SK-N-SH (cell line): ENCODE results near the gene TRIM14.

Source experiments
- GABPA ChIP-seq: IDR thresholded peaks from 2 replicates; pipeline ENCODE4 v1.4.0; 2012; ENCODE audit warnings: low read depth, mild to moderate bottlenecking
- MXI1 ChIP-seq: IDR thresholded peaks from 2 replicates; pipeline ENCODE4 v1.6.1; 2012; ENCODE audit warnings: mild to moderate bottlenecking, low read depth, low read length, improper control_type of control experiment
- RCOR1 ChIP-seq: fragments of 150-350 bp; IDR thresholded peaks from 2 replicates; pipeline ENCODE4 v1.6.1; 2017; ENCODE audit warnings: antibody characterized with exemption, low read length
- RXRA ChIP-seq: IDR thresholded peaks from 2 replicates; pipeline ENCODE4 v1.4.0; 2012; ENCODE audit warnings: low read depth, mild to moderate bottlenecking, borderline replicate concordance
- SIN3A ChIP-seq: IDR thresholded peaks from 2 replicates; pipeline ENCODE4 v1.6.1; 2012; ENCODE audit warnings: low read depth, mild to moderate bottlenecking, low read length, moderate library complexity, borderline replicate concordance
- YY1 ChIP-seq: IDR thresholded peaks from 2 replicates; pipeline ENCODE4 v1.4.0; 2012; ENCODE audit warnings: low read depth, mild to moderate bottlenecking
- TF ChIP-seq, protein P1 (sequence below): fragments of 200-600 bp; sonication (generic); IDR thresholded peaks from 2 replicates; pipeline ENCODE4 v1.6.1; 2017; ENCODE audit warnings: antibody characterized with exemption, mild to moderate bottlenecking, moderate library complexity
- TF ChIP-seq, protein P2 (sequence below): IDR thresholded peaks from 2 replicates; pipeline ENCODE4 v1.4.0; 2012; ENCODE audit warnings: low read depth
- TF ChIP-seq, protein P3 (sequence below): IDR thresholded peaks from 2 replicates; pipeline ENCODE4 v1.4.0; 2012; ENCODE audit warnings: low read depth, borderline replicate concordance

DNA sequence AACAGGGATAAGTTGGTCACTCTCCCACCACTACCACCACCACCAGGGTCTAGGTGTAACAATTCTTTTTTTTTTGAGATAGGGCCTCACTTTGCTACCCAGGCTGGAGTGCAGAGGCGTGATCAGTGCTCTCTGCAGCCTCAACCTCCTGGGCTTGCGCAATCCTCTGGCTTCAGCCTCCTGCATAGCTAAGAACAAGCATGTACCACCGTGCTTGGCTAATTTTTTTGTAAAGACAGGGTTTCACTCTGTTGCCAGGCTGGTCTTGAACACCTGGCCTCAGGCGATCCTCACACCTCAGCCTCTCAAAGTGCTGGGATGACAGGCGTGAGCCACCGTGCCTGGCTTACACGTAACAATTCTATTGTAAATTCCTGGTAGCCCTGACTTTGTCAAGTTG, 45.9 kb upstream of the TRIM14 start:
- TF ChIP-seq, protein P1, sequence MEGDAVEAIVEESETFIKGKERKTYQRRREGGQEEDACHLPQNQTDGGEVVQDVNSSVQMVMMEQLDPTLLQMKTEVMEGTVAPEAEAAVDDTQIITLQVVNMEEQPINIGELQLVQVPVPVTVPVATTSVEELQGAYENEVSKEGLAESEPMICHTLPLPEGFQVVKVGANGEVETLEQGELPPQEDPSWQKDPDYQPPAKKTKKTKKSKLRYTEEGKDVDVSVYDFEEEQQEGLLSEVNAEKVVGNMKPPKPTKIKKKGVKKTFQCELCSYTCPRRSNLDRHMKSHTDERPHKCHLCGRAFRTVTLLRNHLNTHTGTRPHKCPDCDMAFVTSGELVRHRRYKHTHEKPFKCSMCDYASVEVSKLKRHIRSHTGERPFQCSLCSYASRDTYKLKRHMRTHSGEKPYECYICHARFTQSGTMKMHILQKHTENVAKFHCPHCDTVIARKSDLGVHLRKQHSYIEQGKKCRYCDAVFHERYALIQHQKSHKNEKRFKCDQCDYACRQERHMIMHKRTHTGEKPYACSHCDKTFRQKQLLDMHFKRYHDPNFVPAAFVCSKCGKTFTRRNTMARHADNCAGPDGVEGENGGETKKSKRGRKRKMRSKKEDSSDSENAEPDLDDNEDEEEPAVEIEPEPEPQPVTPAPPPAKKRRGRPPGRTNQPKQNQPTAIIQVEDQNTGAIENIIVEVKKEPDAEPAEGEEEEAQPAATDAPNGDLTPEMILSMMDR: no peak
- no peak for TF ChIP-seq SIN3A
- TF ChIP-seq, protein P2, sequence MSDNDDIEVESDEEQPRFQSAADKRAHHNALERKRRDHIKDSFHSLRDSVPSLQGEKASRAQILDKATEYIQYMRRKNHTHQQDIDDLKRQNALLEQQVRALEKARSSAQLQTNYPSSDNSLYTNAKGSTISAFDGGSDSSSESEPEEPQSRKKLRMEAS: no peak
- TF ChIP-seq YY1: no peak
- no peak for TF ChIP-seq GABPA
- no peak for TF ChIP-seq RXRA
- no peak for TF ChIP-seq MXI1
- TF ChIP-seq, protein P3, sequence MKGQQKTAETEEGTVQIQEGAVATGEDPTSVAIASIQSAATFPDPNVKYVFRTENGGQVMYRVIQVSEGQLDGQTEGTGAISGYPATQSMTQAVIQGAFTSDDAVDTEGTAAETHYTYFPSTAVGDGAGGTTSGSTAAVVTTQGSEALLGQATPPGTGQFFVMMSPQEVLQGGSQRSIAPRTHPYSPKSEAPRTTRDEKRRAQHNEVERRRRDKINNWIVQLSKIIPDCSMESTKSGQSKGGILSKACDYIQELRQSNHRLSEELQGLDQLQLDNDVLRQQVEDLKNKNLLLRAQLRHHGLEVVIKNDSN: no peak
- TF ChIP-seq RCOR1: no peak
